IPS DF 4.7 (cell line): ENCODE measurements around the gene ASXL3.

Experiments
- DNase-seq: peaks from one replicate; pipeline ENCODE4 v3.0.0-alpha.2; 2013; ENCODE audit warnings: low spot score; ENCODE audit errors: extremely low read depth

The ASXL3 gene

DNA sequence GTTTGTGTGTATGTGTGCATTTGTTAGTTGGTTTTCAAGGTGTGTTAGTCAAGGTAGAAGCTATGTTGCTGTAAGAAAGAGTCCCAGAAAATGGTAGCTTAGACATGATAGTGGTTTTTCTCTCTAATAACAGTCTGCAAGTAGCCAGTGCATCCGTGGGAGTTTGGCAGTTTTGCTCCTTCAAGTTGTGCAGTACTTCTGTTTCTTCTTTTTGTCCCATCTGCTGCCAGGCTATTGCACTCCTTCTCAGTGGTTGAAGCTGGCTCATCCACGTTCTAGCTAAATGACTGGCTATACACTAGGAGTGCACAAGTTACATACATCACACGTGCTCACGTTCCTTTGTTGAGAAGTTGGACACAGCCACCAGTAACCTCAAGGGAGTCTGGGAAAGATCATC is 134.7 kb downstream of the ASXL3 start:
- DNase-seq = no peak

DNA sequence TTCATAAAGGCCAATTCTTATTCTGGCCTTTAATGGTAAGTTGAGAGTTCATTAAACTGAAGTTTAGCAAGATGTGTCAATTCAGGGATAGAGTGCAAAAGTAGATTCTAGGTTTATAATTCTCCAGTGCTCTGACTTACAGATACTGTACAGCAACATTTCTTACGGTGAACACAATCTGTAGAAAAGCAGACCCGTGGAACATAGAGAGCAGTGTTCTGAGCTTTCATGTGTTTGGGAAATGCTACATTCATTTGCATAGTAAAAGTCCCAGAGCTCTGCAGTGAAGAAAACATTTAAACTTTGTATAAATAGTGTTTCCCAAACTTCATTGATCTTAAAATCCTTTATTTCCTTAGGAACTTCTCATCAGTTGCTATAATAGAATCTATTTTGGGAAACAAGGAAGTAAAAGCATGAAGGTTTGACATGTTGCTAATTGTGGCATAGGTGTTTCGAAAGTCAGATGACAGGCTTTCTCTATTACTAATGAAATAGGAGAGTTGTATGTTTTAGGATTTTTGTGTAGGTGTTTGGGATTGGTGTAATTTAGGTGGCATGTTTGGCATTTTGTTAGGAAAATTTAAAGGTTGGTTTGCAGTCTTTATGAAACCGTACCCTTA is 138.2 kb downstream of the ASXL3 start:
- DNase-seq = no peak

DNA sequence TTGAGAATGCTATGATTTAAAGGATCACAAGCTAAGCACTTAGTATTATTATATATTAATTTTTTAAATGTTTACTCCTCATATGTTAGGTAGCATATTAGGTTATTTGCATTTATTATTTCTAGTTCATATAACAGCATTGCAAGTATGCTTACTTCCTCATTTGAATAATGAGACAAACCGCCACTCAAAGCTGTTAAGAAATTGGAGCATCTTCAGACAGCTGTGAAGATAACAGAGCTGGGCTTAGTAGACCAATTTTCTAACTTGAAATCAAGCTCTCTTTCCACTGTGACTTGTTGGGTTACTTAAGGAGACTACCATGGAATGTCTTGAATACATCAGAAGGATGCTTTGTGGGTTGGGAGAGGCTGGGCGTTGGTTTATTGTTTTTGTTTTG is 139.3 kb downstream of the ASXL3 start:
- no peak for DNase-seq

DNA sequence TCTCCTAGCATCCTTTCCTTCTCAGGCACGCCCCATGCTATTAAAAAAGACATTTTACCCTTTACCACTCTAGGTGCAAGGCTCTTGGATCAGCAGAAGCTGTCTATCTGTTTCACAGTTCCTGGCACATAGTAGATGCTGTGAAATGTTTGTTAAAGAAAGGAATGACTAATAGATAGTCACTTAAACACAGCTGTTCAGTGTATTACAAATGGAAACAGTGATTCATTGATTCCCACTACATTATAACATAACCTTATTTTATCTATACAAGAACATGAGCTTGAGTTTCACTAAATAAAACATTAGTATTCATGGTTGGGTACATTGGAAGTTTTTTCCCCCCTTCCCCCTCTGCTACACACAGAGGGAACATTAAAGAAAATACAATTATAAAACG is 142.1 kb downstream of the ASXL3 start:
- DNase-seq = no peak

DNA sequence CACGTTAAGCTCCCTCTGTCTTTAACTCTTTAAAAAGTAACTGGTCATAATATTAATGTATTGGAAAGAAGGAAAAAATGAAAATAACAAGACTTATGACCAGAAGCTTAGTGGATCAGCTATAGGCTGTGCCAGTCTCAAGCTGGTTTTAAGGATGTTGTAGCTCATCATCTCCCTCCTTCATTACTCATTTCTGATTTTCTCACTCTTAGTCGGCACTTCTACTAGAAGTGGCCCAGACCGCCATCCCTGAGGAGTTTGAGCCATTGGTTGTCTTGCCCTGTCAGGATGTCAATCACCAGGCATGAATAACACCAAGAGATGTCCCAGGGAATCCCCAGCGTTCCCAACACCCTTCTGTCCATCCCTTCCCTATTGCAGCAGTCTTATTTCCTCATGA is 151.5 kb downstream of the ASXL3 start:
- DNase-seq = no peak

DNA sequence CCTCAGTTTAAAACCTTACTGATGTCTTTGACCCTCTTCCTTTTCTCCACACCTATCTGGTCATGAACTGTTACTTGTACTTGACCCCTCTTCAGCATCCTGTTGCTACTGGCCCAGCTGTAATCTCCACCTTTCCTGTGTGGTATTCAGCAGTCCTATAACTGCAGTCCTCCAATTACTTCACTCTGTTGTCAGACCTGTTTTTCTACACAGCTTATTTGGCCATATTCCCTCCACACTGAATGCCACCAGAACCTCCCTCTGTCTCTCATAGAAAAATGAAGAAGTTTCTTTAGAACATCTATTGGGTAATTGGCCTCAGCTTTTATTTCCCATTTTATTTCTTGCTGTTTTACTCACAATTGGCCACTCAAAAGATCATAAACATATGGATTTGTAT is 155.4 kb downstream of the ASXL3 start:
- DNase-seq = no peak

DNA sequence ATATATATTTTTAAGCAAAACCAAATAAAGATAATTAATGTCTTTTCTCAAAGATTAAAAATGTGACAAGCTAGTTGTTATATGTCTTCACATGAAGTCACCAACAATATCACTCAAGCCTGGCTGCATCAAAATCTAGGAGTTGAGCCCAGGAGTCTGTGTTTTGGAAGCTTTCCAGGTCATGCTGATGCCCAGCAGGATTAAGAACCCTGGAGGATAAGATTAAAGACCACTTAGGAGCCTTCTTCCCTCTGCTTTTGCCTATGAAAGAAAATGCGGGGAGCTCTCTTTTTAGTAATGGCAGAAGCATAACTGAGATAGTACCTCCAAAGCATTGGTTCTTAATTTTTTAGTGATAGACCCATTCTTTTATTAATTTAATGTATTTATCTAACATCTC is 157.4 kb downstream of the ASXL3 start:
- no peak for DNase-seq

DNA sequence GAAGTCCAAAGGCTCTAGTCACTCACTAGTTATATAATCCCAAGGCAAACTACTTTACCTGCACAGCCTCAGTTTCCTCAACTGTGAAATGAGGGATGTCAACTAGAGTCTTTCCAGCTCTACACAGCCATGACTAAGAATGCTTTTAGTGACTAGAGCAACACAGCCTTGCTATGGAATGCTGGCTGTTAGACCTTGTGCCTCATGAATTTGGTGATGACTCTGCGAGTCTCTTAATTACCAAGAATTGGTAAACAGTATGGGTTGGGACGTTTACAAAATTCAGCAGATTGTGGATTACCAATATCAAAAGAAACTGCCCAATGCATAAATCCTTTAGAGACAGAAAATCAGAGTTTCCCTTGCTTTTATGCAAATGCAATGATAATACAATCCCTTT is 163.7 kb downstream of the ASXL3 start:
- no peak for DNase-seq

DNA sequence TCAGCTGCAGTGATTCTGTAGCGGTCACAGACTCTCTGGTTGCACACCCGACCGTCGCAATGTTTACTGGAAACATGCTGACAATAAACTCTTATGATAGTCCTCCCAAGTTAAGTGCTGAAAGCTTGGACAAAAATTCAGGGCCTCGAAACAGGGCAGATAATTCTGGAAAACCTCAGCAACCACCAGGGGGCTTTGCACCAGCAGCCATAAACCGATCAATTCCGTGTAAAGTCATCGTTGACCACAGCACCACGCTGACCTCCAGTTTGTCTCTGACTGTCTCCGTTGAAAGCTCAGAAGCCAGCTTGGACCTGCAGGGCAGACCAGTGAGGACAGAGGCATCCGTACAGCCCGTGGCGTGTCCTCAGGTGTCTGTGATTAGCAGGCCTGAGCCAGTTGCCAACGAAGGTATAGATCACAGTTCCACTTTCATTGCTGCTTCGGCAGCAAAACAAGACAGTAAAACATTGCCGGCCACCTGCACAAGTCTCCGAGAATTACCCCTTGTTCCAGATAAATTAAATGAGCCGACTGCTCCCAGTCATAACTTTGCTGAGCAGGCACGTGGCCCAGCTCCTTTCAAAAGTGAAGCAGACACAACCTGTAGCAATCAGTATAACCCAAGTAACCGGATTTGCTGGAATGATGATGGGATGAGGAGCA is 166.1 kb downstream of the ASXL3 start:
- no peak for DNase-seq

DNA sequence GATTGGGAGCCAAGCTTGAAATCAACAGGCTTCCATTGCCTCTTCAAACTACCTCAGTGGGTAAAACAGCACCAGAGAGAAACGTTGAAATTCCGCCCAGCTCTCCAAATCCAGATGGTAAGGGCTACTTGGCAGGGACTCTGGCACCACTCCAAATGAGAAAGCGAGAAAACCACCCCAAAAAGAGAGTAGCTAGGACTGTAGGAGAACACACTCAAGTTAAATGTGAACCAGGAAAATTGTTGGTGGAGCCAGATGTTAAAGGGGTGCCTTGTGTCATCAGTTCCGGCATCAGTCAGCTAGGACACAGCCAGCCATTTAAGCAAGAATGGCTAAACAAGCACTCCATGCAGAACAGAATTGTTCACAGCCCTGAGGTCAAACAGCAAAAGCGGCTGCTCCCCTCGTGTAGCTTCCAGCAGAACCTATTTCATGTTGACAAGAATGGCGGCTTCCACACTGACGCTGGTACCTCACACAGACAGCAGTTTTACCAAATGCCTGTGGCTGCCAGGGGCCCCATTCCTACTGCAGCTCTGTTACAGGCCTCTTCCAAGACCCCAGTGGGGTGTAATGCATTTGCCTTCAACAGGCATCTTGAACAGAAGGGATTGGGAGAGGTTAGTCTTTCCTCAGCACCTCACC is 167.3 kb downstream of the ASXL3 start:
- DNase-seq = no peak

DNA sequence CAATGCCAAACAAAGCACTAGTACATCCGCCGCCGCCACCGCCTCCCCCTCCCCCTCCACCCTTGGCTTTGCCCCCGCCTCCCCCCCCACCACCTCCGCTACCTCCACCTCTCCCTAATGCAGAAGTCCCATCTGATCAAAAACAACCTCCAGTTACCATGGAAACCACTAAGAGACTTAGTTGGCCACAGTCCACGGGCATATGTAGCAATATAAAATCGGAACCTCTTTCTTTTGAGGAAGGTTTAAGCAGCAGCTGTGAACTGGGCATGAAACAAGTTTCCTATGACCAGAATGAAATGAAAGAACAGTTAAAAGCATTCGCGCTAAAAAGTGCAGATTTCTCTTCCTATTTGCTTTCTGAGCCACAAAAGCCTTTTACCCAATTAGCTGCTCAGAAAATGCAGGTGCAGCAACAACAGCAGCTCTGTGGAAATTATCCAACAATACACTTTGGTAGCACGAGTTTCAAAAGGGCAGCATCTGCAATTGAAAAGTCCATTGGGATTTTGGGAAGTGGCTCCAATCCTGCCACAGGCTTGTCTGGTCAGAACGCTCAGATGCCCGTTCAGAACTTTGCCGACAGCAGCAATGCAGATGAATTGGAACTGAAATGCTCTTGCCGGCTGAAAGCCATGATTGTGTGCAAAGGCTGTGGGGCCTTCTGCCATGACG is 168.0 kb downstream of the ASXL3 start:
- no peak for DNase-seq

DNA sequence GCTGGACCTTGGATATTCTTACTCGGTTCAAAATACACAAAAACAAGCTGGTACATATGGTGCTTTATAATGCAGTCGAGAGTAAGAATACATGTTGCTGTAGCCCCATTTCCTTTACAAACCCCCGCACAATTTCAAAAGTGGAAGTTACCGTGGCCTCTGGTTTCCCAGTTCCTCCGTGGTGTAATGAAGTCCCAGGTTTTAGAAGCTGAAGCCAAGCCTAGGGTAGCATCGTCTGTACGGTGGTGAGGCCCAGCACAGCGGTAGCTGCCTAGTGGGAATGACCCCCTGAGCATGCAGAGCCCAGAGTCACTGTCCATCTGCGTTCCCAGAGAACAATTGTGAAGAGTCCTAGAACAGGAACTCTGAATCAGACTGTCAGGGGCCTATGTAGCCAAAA is 171.8 kb downstream of the ASXL3 start:
- no peak for DNase-seq

DNA sequence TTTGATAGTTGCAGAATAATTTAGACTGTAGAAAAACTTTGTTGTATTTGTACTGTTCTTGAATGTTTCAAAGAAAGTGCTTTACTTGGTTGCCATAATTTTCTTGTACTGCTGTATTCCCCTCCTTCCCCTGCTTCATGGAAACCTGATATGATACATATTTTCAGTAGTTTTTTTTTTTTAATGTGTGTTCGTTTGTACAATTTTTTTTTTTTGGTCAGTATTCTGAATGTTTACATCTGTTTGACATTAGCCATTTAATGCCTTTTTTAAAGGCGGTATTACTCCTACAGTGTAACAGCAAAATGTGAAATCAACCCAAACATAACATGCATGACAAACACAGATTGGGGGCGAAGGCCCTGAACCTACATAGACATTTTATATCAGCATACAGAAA is 172.3 kb downstream of the ASXL3 start:
- DNase-seq = no peak

DNA sequence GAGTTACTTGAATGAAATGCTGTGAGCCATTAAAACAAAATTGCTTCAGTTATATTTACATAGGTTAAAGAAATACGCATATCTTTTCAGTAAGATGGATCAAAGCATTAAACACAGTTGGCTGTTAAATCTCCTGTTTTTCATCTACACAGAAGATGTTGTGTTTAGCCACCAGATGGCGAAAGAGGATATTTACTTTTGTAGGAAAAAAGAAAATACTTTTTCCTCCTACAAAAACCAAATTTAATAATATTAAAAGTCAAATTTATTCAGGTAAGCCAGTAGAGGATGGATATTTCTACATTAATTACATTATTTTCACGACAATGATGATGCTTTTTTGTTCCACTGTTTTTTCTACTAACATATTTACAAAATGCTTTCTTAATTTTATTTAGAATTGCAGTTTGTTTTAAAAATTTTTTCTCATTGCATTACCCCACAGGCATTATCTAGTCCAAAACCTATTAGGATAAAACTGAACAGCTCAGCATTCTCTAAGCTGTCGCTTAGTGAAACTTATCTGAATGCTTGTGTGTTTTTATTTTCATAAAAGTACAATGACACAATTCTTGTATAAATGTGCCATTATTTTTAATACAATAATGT is 173.7 kb downstream of the ASXL3 start:
- no peak for DNase-seq

DNA sequence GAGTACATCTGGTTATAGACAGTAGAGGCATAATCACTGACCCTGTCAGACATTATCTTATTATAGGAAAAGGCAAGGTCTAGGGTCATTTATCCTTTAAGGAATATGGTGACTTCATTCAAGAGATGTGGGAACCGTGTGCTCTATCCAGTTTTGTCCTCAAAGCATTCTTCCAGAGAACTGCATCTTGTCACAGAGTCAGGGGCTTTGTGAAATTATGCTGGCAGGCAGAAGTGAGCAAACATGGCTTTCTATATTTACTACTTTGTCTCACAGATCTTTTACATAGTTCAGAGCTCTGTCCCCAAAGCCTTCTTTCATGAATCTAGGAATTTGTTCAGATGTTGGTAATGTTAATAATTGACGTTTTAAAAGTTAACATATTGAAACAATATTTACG is 177.4 kb downstream of the ASXL3 start:
- DNase-seq = no peak

DNA sequence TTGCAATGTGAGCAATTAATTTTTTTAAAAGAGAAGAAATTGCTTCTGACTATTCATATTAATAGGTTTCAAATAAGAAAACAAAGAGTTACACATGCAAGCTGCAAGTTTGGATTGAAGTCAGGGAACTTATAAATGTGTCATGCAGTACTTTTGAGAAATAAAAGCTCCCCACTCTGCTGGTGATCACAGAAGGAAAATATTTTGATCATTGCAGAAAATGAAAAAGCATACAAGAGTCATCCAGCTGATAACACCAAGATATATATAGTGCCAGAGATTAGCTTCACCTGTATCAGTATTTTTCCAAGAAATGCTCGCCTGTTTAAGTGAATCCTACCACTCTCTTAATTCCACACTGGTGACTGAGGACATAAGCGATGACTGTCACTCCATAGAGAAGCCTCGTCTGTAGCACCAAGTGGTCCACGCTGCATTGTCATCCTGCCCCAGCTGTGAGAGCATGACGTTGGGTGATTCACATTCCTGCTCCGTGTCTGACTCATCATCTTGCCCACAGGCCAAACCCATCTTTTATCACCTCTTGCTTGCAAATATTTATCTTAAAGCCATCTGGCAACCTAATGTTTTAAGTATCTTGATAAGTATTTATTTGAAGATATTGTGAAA is 178.0 kb downstream of the ASXL3 start:
- DNase-seq = no peak

DNA sequence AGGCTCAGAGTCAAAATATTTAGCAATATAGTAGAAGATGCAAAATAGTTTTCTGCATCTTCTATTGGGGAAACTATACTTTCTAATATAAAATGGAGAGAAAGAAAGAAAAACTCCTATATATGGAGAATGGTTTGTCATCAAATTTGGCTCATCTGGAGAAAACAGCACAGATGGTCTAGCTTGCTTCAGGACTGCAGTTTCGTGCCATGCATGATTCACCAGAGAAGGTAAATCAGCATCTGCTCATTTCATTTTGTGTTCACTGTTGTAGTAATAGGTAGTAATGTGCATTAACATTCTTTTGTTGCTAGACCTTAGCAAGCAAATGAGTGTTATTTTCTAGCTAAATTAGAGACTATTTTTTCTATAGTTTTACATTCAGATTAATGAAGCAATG is 179.0 kb downstream of the ASXL3 start:
- DNase-seq = no peak

DNA sequence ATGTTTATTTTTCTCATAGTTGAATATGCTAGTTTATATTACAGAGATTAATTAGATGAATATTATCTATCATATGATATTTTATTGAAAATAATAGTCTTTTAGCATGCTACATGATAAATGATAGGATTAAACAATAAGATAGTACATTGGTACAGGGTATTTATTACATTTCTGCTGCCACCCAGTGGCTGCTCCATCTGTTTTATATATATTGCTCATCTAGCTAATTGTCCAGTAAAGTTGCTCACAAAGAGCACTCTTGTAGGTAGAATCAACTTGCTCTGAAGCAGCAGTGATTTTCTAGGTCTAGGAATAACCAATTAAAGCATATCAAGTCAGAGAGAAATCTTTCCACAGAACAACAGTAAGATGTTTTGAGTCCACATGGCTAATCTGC is 183.3 kb downstream of the ASXL3 start:
- no peak for DNase-seq

DNA sequence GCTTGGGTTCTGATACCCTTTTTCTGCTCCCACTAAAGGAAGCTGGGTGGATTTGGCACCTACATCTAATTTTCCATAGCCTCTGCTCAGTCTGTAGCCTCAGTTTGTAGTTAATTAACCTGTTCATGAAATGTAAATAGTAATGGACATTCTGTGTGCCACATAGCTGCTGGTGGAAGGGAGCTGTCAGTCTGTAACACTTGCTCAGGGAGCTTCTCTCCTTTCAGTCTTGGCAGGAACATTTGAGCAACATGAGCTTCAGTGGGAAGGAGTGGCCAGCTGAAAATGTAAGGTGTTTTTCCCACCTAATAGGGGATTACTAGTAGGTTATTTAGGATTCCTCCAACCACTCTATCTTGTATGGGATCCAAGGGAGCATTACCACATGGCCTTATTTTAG is 203.4 kb downstream of the ASXL3 start:
- DNase-seq = no peak
